K562 (cell line): ENCODE data around the gene ADD3. TPM values are rescaled to one million over a fixed set of nuclear protein-coding genes. Genes with fewer than 3 reads are reported as not detected.

Experiments
- ATAC-seq: fragments of 200-7000 bp; cut with Tn5 transposase; 3 replicates; pipeline ENCODE4 v1.9.1; 2020; ENCODE audit warnings: moderate library complexity
- BruUV-seq: library from RNA; stranded (reverse); fragments of 400-500 nt; replicated peaks from 2 replicates; lab custom pipeline; 2021; lab: Mats Ljungman, UMichigan
- CTCF ChIA-PET: fragments of 300-600 bp; formaldehyde crosslinking; extraction: SDS; loops from one replicate; lab custom pipeline; 2021; ENCODE audit warnings: low intra/inter-chr PET ratio; lab: Yijun Ruan, JAX
- POLR2A ChIA-PET: fragments of 300-600, 350-650 bp; sonication (Branson Sonifier 250); formaldehyde crosslinking; extraction: SDS; loops from one replicate; lab custom pipeline; 2021; ENCODE audit warnings: antibody characterized with exemption, inconsistent platforms; lab: Yijun Ruan, JAX
- DNase-seq, 4 experiments: peaks; one replicate each; pipeline versions ENCODE4 v3.0.0 to v3.0.0-alpha.2; 2011 to 2018; ENCODE audit warnings: low spot score in 3 of 4, mixed read lengths in 3 of 4; ENCODE audit errors: extremely low read depth in 1 of 4
- FAIRE-seq: peaks from 2 replicates; lab custom pipeline; 2011; peaks lifted over from hg19 to GRCh38; lab: Jason Lieb, UNC
- H2AFZ ChIP-seq: 2 replicates; pipeline ENCODE4 v1.6.0; 2011; ENCODE audit warnings: low read depth, low read length, control low read depth, inconsistent platforms
- H3K27ac ChIP-seq: fragments of 200-600 bp; 3 replicates; pipeline ENCODE4 v1.8.0; 2011; ENCODE audit warnings: low read depth, mild to moderate bottlenecking, control low read depth, inconsistent platforms, low read length, moderate library complexity, mixed read lengths; ENCODE audit errors: extremely low read depth
- H3K27me3 ChIP-seq, 2 experiments: fragments of 300-600 bp in 1 of 2; 2 replicates in 1 of 2; 3 replicates in 1 of 2; pipeline versions ENCODE4 v1.6.0 to v1.8.0; 2011; ENCODE audit warnings: inconsistent platforms in 2 of 2, low read length in 2 of 2, mild to moderate bottlenecking in 1 of 2, mixed read lengths in 1 of 2, moderate library complexity in 1 of 2; ENCODE audit not compliant: control insufficient read depth in 2 of 2, insufficient read depth in 2 of 2
- H3K36me3 ChIP-seq: fragments of 300-600 bp; 3 replicates; pipeline ENCODE4 v1.8.0; 2011; ENCODE audit warnings: mild to moderate bottlenecking, low read length, inconsistent platforms; ENCODE audit not compliant: control insufficient read depth, insufficient read depth
- H3K4me1 ChIP-seq, 2 experiments: fragments of 200-600 bp in 1 of 2; replicated peaks in 1 of 2; 2 replicates in 1 of 2; 3 replicates in 1 of 2; pipeline versions ENCODE4 v1.5.1 to v1.8.0; 2011; ENCODE audit warnings: inconsistent platforms in 2 of 2, low read length in 2 of 2, mild to moderate bottlenecking in 1 of 2, mixed read lengths in 1 of 2, moderate library complexity in 1 of 2; ENCODE audit not compliant: control insufficient read depth in 2 of 2, insufficient read depth in 2 of 2
- H3K4me2 ChIP-seq: 2 replicates; pipeline ENCODE4 v1.6.1; 2011; ENCODE audit warnings: low read length, control low read depth, inconsistent platforms, mixed read lengths; ENCODE audit not compliant: insufficient read depth
- H3K4me3 ChIP-seq: fragments of 200-600 bp; sonication (generic), shearing (Covaris generic); 2 replicates; pipeline ENCODE4 v1.5.1; 2016; ENCODE audit warnings: control low read depth, inconsistent platforms
- H3K79me2 ChIP-seq: fragments of 200-600 bp; 3 replicates; pipeline ENCODE4 v1.8.0; 2011; ENCODE audit warnings: low read length, inconsistent platforms; ENCODE audit not compliant: control insufficient read depth, insufficient read depth
- H3K9ac ChIP-seq, 2 experiments: 2 replicates each; pipeline versions ENCODE4 v1.6.0 to v1.6.1; 2011; ENCODE audit warnings: low read depth in 2 of 2, low read length in 2 of 2, control low read depth in 1 of 2, inconsistent platforms in 1 of 2, mild to moderate bottlenecking in 1 of 2, mixed read lengths in 1 of 2; ENCODE audit not compliant: insufficient read depth in 1 of 2
- H3K9me1 ChIP-seq: one replicate; pipeline ENCODE4 v1.6.0; 2011; ENCODE audit warnings: inconsistent platforms, mild to moderate bottlenecking, low read length, moderate library complexity; ENCODE audit not compliant: control insufficient read depth, insufficient read depth
- H3K9me3 ChIP-seq: replicated peaks from 2 replicates; pipeline ENCODE4 v1.5.1; 2011; ENCODE audit warnings: low read depth, low read length, inconsistent platforms; ENCODE audit not compliant: control insufficient read depth, insufficient read depth
- H4K20me1 ChIP-seq: replicated peaks from 2 replicates; pipeline ENCODE4 v1.6.1; 2011; ENCODE audit warnings: low read length, inconsistent platforms, mixed read lengths; ENCODE audit not compliant: control insufficient read depth, insufficient read depth
- BACH1 ChIP-seq: fragments of 200-800 bp; sonication (Bioruptor generic); IDR thresholded peaks from 2 replicates; pipeline ENCODE4 v1.6.1; 2016; ENCODE audit warnings: missing genetic modification characterization, missing compliant biosample characterization
- ELF1 ChIP-seq: fragments of 200-800 bp; sonication (Bioruptor generic); IDR thresholded peaks from 2 replicates; pipeline ENCODE4 v1.6.1; 2016; ENCODE audit warnings: missing genetic modification characterization, missing compliant biosample characterization
- FOXA1 ChIP-seq: fragments of 450-650 bp; IDR thresholded peaks from 2 replicates; pipeline ENCODE4 v1.6.1; 2016; ENCODE audit warnings: mild to moderate bottlenecking, borderline replicate concordance
- LCOR ChIP-seq: sonication (generic); formaldehyde crosslinking; IDR thresholded peaks from 2 replicates; pipeline ENCODE4 v1.8.0; 2022; ENCODE audit warnings: mild to moderate bottlenecking, missing genetic modification reagents
- MAFK ChIP-seq: IDR thresholded peaks from 2 replicates; pipeline ENCODE4 v1.6.1; 2011; ENCODE audit warnings: low read length, improper control_type of control experiment
- NFE2L1 ChIP-seq: fragments of 450-650 bp; IDR thresholded peaks from 2 replicates; pipeline ENCODE4 v1.6.1; 2016; ENCODE audit warnings: missing genetic modification characterization, low read depth, mild to moderate bottlenecking, missing compliant biosample characterization, moderate library complexity, borderline replicate concordance
- POLR2H ChIP-seq: IDR thresholded peaks from 2 replicates; pipeline ENCODE4 v1.6.1; 2016; ENCODE audit warnings: missing genetic modification characterization, low read depth, mild to moderate bottlenecking, control low read depth, missing compliant biosample characterization, moderate library complexity
- RBFOX2 ChIP-seq: fragments of 200-400 bp; formaldehyde crosslinking; IDR thresholded peaks from 2 replicates; pipeline ENCODE4 v1.6.1; 2017; ENCODE audit warnings: low read depth, mild to moderate bottlenecking, low read length, moderate library complexity
- SMARCA4 ChIP-seq: fragments of 450-650 bp; IDR thresholded peaks from 2 replicates; pipeline ENCODE4 v1.6.1; 2016
- SOX6 ChIP-seq: fragments of 450-650 bp; IDR thresholded peaks from 2 replicates; pipeline ENCODE4 v1.6.1; 2014; ENCODE audit warnings: mild to moderate bottlenecking
- SREBF1 ChIP-seq: fragments of 150-350 bp; IDR thresholded peaks from 2 replicates; pipeline ENCODE4 v1.6.1; 2014; ENCODE audit warnings: antibody characterized with exemption, low read depth, low read length, borderline replicate concordance
- TBP ChIP-seq: optimal IDR thresholded peaks from 2 replicates; pipeline ENCODE3; 2011; ENCODE audit warnings: low read depth, low read length, improper control_type of control experiment
- ZBTB7A ChIP-seq: IDR thresholded peaks from 2 replicates; pipeline ENCODE4 v1.6.1; 2011; ENCODE audit warnings: low read depth, mild to moderate bottlenecking, low read length, moderate library complexity, borderline replicate concordance; ENCODE audit not compliant: control insufficient read depth
- ZKSCAN1 ChIP-seq: fragments of 150-350 bp; IDR thresholded peaks from 2 replicates; pipeline ENCODE4 v1.6.1; 2016; ENCODE audit warnings: low read depth, low read length
- ZSCAN32 ChIP-seq: fragments of 450-650 bp; formaldehyde crosslinking; IDR thresholded peaks from 2 replicates; pipeline ENCODE4 v1.4.0; 2020; ENCODE audit warnings: mild to moderate bottlenecking, moderate library complexity
- in situ Hi-C: fragments of 300-500 bp; cut with MboI; formaldehyde crosslinking; loops from 4 replicates; pipeline ENCODE4 v1.15.0; 2018; ENCODE audit warnings: inconsistent platforms, mixed read lengths
- intact Hi-C: fragments of 100-400 bp; cut with micrococcal nuclease; formaldehyde crosslinking; loops from 2 replicates; pipeline ENCODE4 v1.14.2; 2022
- polyA plus RNA-seq, 8 experiments: library from polyadenylated mRNA; depleted of rRNA in 4 of 8; stranded (reverse) in 5 of 8; unstranded in 3 of 8; fragments of >200 nt; fragmentation: Nextera tagmentation in 2 of 8; fragmentation: Illumina TruSeq in 1 of 8; extraction: Ambion mirVana in 2 of 8; extraction: Trizol in 1 of 8; gene quantifications; 2 replicates each; pipeline versions ENCODE4 v1.2.1 to v1.2.3, GENCODE V29; 2011 to 2014; ENCODE audit warnings: inconsistent platforms in 1 of 8, missing spikeins in 1 of 8
- total RNA-seq, 7 experiments: library from RNA; depleted of rRNA in 6 of 7; stranded (reverse); fragments of >200 nt in 6 of 7; fragmentation: Illumina TruSeq in 2 of 7; extraction: Trizol in 2 of 7; gene quantifications; 2 replicates each; pipeline versions ENCODE4 v1.2.1 to v1.2.3, GENCODE V29; 2011 to 2021; ENCODE audit warnings: low replicate concordance in 1 of 7
- TF ChIP-seq, protein P1 (sequence below): fragments of 450-650 bp; IDR thresholded peaks from 2 replicates; pipeline ENCODE4 v1.6.1; 2017; ENCODE audit warnings: antibody characterized with exemption, mild to moderate bottlenecking
- TF ChIP-seq, protein P2 (sequence below), 2 experiments: fragments of 450-650 bp; conservative IDR thresholded peaks; 2 replicates each; pipeline ENCODE4 v1.6.1; 2017; ENCODE audit warnings: mild to moderate bottlenecking in 2 of 2, moderate library complexity in 2 of 2

Gene ADD3
- total and polyA plus RNA-seq, 9 of the 15 experiments (the other 6 are each of a cell fraction or from before 2014, with no cell fraction given): 13.2 to 125 (median 31.7) TPM

DNA sequence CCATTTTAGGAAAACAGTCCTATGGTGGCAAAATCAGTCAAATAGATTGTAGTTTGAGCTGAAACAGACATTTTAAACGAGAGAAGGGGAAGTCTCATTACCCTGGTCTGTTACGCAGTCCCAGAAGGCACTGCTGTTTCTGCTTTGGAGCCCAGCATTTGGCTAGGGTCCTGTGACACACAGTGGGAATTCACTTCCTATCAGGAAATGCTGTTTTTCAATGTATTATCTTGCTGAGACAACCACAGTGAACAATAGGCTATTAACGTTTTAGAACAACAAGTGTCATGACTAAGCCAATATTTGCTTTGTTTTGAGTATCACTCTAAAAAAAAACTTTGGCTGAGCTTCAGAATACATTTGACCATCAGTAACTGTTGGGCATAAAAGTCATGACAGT, 74.1 kb downstream of the ADD3 start (continued):
- TF ChIP-seq ELF1 (peak; percentile 51; the same call in 1 of the 2 replicates), SOX6 (peak; percentile 99), ZBTB7A (no peak), ZKSCAN1 (peak; percentile 72; the same call in 1 of the 2 replicates), BACH1 (tag) (0 out of 2 replicates have a peak, but pooled peaks have one; percentile 39)
- TF ChIP-seq, protein P1, sequence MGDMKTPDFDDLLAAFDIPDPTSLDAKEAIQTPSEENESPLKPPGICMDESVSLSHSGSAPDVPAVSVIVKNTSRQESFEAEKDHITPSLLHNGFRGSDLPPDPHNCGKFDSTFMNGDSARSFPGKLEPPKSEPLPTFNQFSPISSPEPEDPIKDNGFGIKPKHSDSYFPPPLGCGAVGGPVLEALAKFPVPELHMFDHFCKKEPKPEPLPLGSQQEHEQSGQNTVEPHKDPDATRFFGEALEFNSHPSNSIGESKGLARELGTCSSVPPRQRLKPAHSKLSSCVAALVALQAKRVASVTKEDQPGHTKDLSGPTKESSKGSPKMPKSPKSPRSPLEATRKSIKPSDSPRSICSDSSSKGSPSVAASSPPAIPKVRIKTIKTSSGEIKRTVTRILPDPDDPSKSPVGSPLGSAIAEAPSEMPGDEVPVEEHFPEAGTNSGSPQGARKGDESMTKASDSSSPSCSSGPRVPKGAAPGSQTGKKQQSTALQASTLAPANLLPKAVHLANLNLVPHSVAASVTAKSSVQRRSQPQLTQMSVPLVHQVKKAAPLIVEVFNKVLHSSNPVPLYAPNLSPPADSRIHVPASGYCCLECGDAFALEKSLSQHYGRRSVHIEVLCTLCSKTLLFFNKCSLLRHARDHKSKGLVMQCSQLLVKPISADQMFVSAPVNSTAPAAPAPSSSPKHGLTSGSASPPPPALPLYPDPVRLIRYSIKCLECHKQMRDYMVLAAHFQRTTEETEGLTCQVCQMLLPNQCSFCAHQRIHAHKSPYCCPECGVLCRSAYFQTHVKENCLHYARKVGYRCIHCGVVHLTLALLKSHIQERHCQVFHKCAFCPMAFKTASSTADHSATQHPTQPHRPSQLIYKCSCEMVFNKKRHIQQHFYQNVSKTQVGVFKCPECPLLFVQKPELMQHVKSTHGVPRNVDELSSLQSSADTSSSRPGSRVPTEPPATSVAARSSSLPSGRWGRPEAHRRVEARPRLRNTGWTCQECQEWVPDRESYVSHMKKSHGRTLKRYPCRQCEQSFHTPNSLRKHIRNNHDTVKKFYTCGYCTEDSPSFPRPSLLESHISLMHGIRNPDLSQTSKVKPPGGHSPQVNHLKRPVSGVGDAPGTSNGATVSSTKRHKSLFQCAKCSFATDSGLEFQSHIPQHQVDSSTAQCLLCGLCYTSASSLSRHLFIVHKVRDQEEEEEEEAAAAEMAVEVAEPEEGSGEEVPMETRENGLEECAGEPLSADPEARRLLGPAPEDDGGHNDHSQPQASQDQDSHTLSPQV: peak; percentile 69
- TF ChIP-seq, all 486 proteins: peak for 33

DNA sequence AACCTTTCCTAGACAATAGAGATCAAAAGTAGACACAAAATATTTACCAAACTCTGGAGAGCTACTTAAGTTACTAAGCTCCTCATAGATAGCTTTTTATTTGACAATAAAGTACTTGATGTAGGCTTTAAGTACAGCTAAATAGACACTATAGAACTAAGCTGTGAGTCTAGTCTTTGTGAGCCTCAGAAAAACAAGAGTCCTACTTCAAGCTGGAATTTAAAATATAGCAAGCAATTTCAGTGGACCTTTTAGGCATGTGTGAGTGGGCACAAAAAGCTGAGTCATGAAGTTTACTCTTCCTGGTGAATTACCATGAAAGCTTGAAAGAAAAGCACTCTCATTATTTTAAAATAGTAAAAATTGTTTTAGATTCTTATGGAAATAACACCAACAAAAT, 76.1 kb downstream of the ADD3 start:
- intact Hi-C loops: loop anchor here (5.0 kb wide), 2 partner anchors 107 to 123 kb away; partner anchors contain the start of gene MXI1
- Histone ChIP-seq H3K4me1 (peaks cover 5 to 35% of the 10 kb centered on the region in 2 experiments; a peak in 3 of 5 replicates), H3K9ac (peak overlapping the region in 1 of 2 experiments; percentile 87; a peak in 2 of 4 replicates), H3K9me3 (no peaks in the 10 kb centered on the region), H3K27ac (peak overlapping the region; percentile 91), H3K4me3 (peak overlapping the region; percentile 19), H3K36me3 (peaks cover 4% of the 10 kb centered on the region; the same call in 1 of the 3 replicates), H3K9me1 (no peaks in the 10 kb centered on the region), H3K79me2 (peaks cover 71% of the 10 kb centered on the region), H2AFZ (peak overlapping the region; percentile 65), H4K20me1 (no peaks in the 10 kb centered on the region), H3K27me3 (no peaks in the 10 kb centered on the region), H3K4me2 (peak overlapping the region; percentile 83)
- BruUV-seq: no TSS peak
- ChIA-PET POLR2A (interaction anchor here (0.7 to 1.5 kb wide), 3 partner anchors 9 to 709 kb away, joined by 3 to 7 read pairs (median 3); no protein-coding TSS in a partner anchor), CTCF (no interaction called here)
- no peak for FAIRE-seq
- in situ Hi-C loops: no loop called here
- ATAC-seq: peak; percentile 64
- DNase-seq: peak in 2 of 4 experiments; percentile 29 to 70
- TF ChIP-seq, protein P2, sequence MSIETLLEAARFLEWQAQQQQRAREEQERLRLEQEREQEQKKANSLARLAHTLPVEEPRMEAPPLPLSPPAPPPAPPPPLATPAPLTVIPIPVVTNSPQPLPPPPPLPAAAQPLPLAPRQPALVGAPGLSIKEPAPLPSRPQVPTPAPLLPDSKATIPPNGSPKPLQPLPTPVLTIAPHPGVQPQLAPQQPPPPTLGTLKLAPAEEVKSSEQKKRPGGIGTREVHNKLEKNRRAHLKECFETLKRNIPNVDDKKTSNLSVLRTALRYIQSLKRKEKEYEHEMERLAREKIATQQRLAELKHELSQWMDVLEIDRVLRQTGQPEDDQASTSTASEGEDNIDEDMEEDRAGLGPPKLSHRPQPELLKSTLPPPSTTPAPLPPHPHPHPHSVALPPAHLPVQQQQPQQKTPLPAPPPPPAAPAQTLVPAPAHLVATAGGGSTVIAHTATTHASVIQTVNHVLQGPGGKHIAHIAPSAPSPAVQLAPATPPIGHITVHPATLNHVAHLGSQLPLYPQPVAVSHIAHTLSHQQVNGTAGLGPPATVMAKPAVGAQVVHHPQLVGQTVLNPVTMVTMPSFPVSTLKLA (conservative IDR thresholded peaks at IDR 0.05): 0 out of 4 replicates have a peak, but pooled peaks of 1 of the 2 experiments have one; percentile 26
- TF ChIP-seq TBP: peak; percentile 10
- TF ChIP-seq ZSCAN32 (CRISPR knock-in tag): no peak
- TF ChIP-seq FOXA1: no peak
- TF ChIP-seq MAFK: peak; percentile 97
- peak; percentile 50 for TF ChIP-seq ELF1
- peak; percentile 46 for TF ChIP-seq POLR2H (tag)
- peak; percentile 45; the same call in 1 of the 2 replicates for TF ChIP-seq RBFOX2
- TF ChIP-seq NFE2L1: peak; percentile 82; the same call in 1 of the 2 replicates
- TF ChIP-seq LCOR (CRISPR knock-in tag): no peak
- TF ChIP-seq SMARCA4: 0 out of 2 replicates have a peak, but pooled peaks have one; percentile 17
- no peak for TF ChIP-seq SREBF1
